Nephron progenitor cell (in vitro differentiated cells): Measurements from ENCODE around the gene WWOX.

ENCODE experiments used
- DNase-seq: peaks from one replicate; pipeline ENCODE4 v3.0.0; 2021
- H3K27ac Mint-ChIP-seq: 2 replicates; pipeline ENCODE4 v1.8.0; 2021; ENCODE audit warnings: mild to moderate bottlenecking, moderate library complexity, mixed read lengths
- H3K27me3 Mint-ChIP-seq: 2 replicates; pipeline ENCODE4 v1.8.0; 2021; ENCODE audit warnings: mild to moderate bottlenecking, low read depth, mixed read lengths; ENCODE audit not compliant: poor library complexity
- H3K36me3 Mint-ChIP-seq: 2 replicates; pipeline ENCODE4 v1.8.0; 2021; ENCODE audit warnings: low read depth, mixed read lengths
- H3K4me1 Mint-ChIP-seq: 2 replicates; pipeline ENCODE4 v1.8.0; 2021; ENCODE audit warnings: mixed read lengths
- H3K4me3 Mint-ChIP-seq: 2 replicates; pipeline ENCODE4 v1.8.0; 2021; ENCODE audit warnings: mild to moderate bottlenecking, moderate library complexity, mixed read lengths
- H3K9me3 Mint-ChIP-seq: 2 replicates; pipeline ENCODE4 v1.8.0; 2021; ENCODE audit warnings: mild to moderate bottlenecking, moderate library complexity, mixed read lengths
- CTCF ChIP-seq: fragments of 200-600 bp; sonication (generic); IDR thresholded peaks from 2 replicates; pipeline ENCODE4 v1.5.0; 2021; ENCODE audit warnings: antibody characterized with exemption

WWOX gene

GRCh38 chr16:78783570-78784079, 684.2 kb downstream of the WWOX start:
- H3K4me3 Mint-ChIP-seq = no peak overlapping the region
- no peaks in the 10 kb centered on the region for H3K36me3 Mint-ChIP-seq
- no peak overlapping the region for H3K27ac Mint-ChIP-seq
- H3K9me3 Mint-ChIP-seq = no peaks in the 10 kb centered on the region
- no peaks in the 10 kb centered on the region for H3K27me3 Mint-ChIP-seq
- peaks cover 28% of the 10 kb centered on the region for H3K4me1 Mint-ChIP-seq
- TF ChIP-seq CTCF = no peak
- DNase-seq = no peak

GRCh38 chr16:78784771-78785170, 685.3 kb downstream of the WWOX start:
- Mint-ChIP-seq H3K27ac (no peak overlapping the region), H3K4me1 (peaks cover 26% of the 10 kb centered on the region), H3K9me3 (no peaks in the 10 kb centered on the region), H3K36me3 (no peaks in the 10 kb centered on the region), H3K27me3 (peaks cover 3% of the 10 kb centered on the region), H3K4me3 (no peak overlapping the region)
- no peak for DNase-seq
- no peak for TF ChIP-seq CTCF

- Mint-ChIP-seq H3K4me1 (peaks cover 25% of the 10 kb centered on the region), H3K36me3 (no peaks in the 10 kb centered on the region)
- TF ChIP-seq CTCF = no peak
These were observed 685.8 kb downstream of the WWOX start for GRCh38 chr16:78785218-78785617.

GRCh38 chr16:78786635-78787034, 687.2 kb downstream of the WWOX start:
- peaks cover 3% of the 10 kb centered on the region for H3K27me3 Mint-ChIP-seq
- H3K9me3 Mint-ChIP-seq = no peaks in the 10 kb centered on the region
- no peaks in the 10 kb centered on the region for H3K36me3 Mint-ChIP-seq
- H3K4me1 Mint-ChIP-seq = peaks cover 26% of the 10 kb centered on the region
- H3K4me3 Mint-ChIP-seq = no peak overlapping the region
- no peak overlapping the region for H3K27ac Mint-ChIP-seq
- DNase-seq = no peak
- TF ChIP-seq CTCF = no peak

More at GRCh38 chr16:78785218-78785617, 685.8 kb downstream of the WWOX start:
- Mint-ChIP-seq H3K9me3 (no peaks in the 10 kb centered on the region), H3K27me3 (peaks cover 3% of the 10 kb centered on the region), H3K27ac (no peak overlapping the region), H3K4me3 (no peak overlapping the region)
- DNase-seq = no peak

GRCh38 chr16:78788276-78788675, 688.8 kb downstream of the WWOX start:
- peaks cover 3% of the 10 kb centered on the region for H3K27me3 Mint-ChIP-seq
- H3K36me3 Mint-ChIP-seq = no peaks in the 10 kb centered on the region
- H3K4me1 Mint-ChIP-seq = peaks cover 18% of the 10 kb centered on the region
- no peak for TF ChIP-seq CTCF
- H3K9me3 Mint-ChIP-seq = no peaks in the 10 kb centered on the region
- DNase-seq = no peak
- H3K27ac Mint-ChIP-seq = no peak overlapping the region
- no peak overlapping the region for H3K4me3 Mint-ChIP-seq

GRCh38 chr16:78788696-78789095, 689.2 kb downstream of the WWOX start:
- no peak for DNase-seq
- Mint-ChIP-seq H3K27ac (no peak overlapping the region), H3K4me1 (peaks cover 18% of the 10 kb centered on the region), H3K4me3 (no peak overlapping the region), H3K36me3 (no peaks in the 10 kb centered on the region), H3K27me3 (peaks cover 3% of the 10 kb centered on the region), H3K9me3 (no peaks in the 10 kb centered on the region)
- TF ChIP-seq CTCF = no peak
